Measurements from ENCODE around the gene PEX10.

The PEX10 gene

DNA sequence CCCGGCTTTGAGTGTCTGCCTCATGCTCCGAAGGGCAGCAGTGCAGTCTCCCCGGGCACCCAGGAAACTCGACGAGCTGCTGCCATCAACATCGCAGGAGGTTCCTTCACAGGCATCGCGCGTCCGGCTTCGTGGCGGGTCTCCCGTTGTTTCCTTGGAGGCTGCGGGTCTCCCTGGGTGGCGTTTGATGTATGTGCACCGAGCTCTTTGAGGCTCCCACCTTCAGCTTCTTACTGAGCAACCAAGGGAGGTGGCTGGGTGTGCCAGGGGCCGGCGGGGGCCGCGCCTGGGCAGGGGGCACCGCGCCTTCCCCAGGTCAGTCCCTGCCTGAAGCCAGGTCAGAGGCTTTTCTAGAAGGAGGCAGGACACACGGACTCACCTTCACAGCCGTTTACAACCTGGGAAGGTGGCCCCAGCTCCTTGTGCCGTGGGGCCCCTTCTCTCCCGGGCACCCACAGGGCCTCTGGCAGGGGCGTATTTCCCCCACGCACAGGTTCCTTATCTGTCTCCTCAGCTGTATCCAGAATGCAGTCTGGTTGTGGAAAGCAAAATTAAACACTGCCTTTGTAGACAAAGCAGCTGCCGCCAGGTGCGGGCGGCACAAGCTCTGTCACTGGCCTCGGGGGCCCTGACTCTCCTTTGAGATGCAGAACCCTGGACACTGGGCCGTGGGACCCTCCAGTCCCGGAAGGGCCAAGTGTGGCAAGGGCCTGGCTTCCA lies 21.7 kb upstream of the PEX10 start:
- TF ChIP-seq GATA2 (IDR thresholded peaks at IDR 0.05; ENCODE audit: low read depth, low read length) = no peak
- TF ChIP-seq GATA3 (IDR thresholded peaks at IDR 0.05; ENCODE audit: low read depth, low read length) = no peak

DNA sequence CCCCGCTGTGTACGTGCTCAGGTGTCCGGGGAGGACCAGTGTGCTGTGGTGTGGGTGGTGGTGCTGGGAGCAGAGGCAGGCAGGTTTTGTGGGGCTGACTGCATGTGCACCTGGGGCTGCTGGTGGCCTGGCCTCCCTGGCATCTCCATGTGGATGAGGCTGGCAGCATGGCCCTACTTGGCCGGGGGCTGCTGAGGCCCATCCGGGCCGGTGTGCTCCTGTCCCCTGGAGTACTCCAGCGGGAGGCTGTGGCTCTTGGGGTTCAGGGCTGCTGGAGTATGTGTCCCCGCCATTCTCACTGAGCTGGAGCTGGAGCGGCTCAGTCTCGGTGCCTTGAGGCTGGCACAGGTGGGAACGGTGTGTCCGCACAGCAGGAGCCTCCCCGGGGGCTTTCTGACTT lies 20.8 kb upstream of the PEX10 start:
- TF ChIP-seq GATA3 (IDR thresholded peaks at IDR 0.05; ENCODE audit: low read depth, low read length) = no peak
- no peak for TF ChIP-seq GATA2 (IDR thresholded peaks at IDR 0.05; ENCODE audit: low read depth, low read length)

DNA sequence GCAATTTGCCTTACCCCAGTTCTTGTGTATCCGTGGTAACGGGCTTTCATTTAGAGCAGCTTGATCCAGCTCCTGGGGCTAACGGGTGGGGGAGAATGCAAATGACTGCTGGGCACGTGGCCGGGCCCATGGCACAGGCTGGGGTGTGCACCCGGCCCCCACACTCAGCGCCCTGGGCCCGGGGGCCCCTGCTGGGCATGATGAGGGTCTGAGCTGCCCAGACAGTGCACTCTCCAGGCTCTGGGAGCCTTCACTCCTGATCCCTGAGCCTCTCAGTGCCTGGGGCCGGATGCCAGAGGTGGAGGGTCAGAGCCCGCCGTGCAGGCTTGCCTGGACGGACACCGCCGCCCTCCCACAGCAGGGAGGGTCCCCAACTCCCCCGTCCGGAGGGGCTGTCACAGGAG lies 20.1 kb upstream of the PEX10 start:
- TF ChIP-seq GATA3 (IDR thresholded peaks at IDR 0.05; ENCODE audit: low read depth, low read length) (no peak), GATA2 (IDR thresholded peaks at IDR 0.05; ENCODE audit: low read depth, low read length) (no peak)

- TF ChIP-seq GATA2 (IDR thresholded peaks at IDR 0.05; ENCODE audit: low read depth, low read length) (no peak), GATA3 (IDR thresholded peaks at IDR 0.05; ENCODE audit: low read depth, low read length) (no peak)
Observed at GRCh38 chr1:2431518-2431917, 19.2 kb upstream of the PEX10 start.

GRCh38 chr1:2431103-2431502 lies 18.7 kb upstream of the PEX10 start:
- TF ChIP-seq GATA2 (IDR thresholded peaks at IDR 0.05; ENCODE audit: low read depth, low read length) (no peak), GATA3 (IDR thresholded peaks at IDR 0.05; ENCODE audit: low read depth, low read length) (no peak)

- TF ChIP-seq GATA3 (IDR thresholded peaks at IDR 0.05; ENCODE audit: low read depth, low read length) = no peak
- no peak for TF ChIP-seq GATA2 (IDR thresholded peaks at IDR 0.05; ENCODE audit: low read depth, low read length)
Observed at GRCh38 chr1:2430592-2430973, 18.2 kb upstream of the PEX10 start.

GRCh38 chr1:2429780-2430591 lies 17.6 kb upstream of the PEX10 start:
- no peak for TF ChIP-seq GATA3 (IDR thresholded peaks at IDR 0.05; ENCODE audit: low read depth, low read length)
- TF ChIP-seq GATA2 (IDR thresholded peaks at IDR 0.05; ENCODE audit: low read depth, low read length) = no peak

DNA sequence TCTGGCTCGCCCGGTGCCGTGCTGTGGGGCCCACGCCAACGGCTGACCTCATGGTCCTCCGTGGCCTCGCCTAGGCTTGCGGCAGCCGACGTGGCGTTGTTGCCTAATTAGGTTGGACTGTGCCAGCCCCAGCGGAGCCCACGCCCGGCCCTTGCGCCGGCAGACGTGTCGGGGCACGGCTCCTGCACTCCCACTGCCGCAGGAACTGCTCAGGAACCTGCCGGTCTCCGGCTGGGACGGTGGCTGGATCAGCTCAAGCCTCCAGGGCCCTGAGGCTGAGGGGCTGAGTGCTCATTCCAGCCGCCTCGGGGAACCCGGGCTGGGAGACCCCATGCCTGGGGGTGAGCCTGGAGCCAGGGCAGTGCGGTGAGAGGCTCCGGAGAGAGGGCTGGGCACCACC lies 16.1 kb upstream of the PEX10 start:
- TF ChIP-seq GATA2 (IDR thresholded peaks at IDR 0.05; ENCODE audit: low read depth, low read length) (no peak), GATA3 (IDR thresholded peaks at IDR 0.05; ENCODE audit: low read depth, low read length) (no peak)

DNA sequence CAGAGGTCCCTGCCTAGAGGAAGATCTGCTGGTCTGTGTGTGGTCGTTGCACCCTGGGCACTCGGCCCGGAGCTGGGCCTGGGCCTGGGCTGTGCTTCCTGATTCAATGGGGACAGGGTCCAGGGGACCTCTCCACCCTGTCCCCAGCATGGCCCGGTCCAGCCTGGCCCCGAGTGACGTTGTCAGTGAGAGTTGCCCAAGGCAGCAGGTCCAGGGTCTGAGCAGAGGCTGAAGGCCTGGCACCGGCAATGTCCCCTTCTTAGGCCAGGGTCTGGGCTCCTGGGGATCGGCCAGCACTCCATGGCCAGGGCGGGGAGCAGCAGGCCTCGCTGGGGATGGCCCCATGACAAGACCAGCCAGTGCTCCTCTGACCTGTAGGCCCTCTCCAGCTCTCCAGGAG lies 15.6 kb upstream of the PEX10 start:
- TF ChIP-seq GATA3 (IDR thresholded peaks at IDR 0.05; ENCODE audit: low read depth, low read length) = no peak
- no peak for TF ChIP-seq GATA2 (IDR thresholded peaks at IDR 0.05; ENCODE audit: low read depth, low read length)

DNA sequence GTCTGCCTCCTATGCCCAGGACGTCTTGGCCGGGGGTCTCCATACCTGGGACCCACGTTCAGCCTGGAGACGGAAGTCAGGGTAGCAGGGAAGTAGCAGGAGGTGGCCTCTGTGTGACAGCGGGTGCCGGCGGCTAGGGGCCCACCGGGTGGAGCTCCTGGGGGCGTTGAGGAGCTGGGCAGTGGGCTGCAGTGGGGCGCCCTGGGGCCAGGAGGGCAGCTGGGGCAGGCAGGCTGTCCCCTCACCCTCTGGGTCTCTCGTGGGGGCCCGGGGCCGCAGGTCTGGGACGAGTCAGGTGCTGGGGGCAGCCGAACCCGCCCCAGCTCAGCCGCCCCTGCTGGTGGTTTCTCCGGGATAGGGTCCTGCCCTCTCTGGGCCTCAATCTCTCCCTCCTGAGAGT lies 14.7 kb upstream of the PEX10 start:
- no peak for TF ChIP-seq GATA3 (IDR thresholded peaks at IDR 0.05; ENCODE audit: low read depth, low read length)
- no peak for TF ChIP-seq GATA2 (IDR thresholded peaks at IDR 0.05; ENCODE audit: low read depth, low read length)

GRCh38 chr1:2426540-2426939 lies 14.2 kb upstream of the PEX10 start:
- TF ChIP-seq GATA2 (IDR thresholded peaks at IDR 0.05; ENCODE audit: low read depth, low read length) = no peak
- TF ChIP-seq GATA3 (IDR thresholded peaks at IDR 0.05; ENCODE audit: low read depth, low read length) = no peak

- TF ChIP-seq GATA2 (IDR thresholded peaks at IDR 0.05; ENCODE audit: low read depth, low read length) (no peak), GATA3 (IDR thresholded peaks at IDR 0.05; ENCODE audit: low read depth, low read length) (no peak)
Observed at GRCh38 chr1:2425892-2426291, 13.5 kb upstream of the PEX10 start.

GRCh38 chr1:2422523-2422922 lies 10.2 kb upstream of the PEX10 start:
- TF ChIP-seq GATA2 (IDR thresholded peaks at IDR 0.05; ENCODE audit: low read depth, low read length) = no peak
- no peak for TF ChIP-seq GATA3 (IDR thresholded peaks at IDR 0.05; ENCODE audit: low read depth, low read length)

DNA sequence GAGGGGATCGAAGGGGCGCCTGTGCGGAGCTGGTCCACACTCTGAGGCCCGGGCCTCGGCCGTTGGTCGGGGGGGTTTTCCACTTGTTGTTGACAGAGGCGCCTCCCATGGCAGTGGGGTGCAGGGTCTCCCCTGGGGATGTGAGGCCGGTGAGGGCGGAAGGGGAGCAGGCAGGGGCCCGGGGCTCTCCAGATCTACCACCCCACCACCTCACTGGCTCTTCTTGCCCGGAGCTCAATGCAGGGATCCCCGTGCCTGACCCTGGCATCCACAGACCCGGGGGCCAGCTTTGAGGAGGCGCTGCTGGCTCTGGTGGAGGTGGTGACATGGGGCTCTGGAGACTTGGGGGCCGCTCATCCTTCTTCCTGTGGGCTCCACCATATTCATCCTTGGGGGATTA lies 7.1 kb upstream of the PEX10 start:
- TF ChIP-seq GATA3 (IDR thresholded peaks at IDR 0.05; ENCODE audit: low read depth, low read length) (no peak), GATA2 (IDR thresholded peaks at IDR 0.05; ENCODE audit: low read depth, low read length) (no peak)

- TF ChIP-seq GATA2 (IDR thresholded peaks at IDR 0.05; ENCODE audit: low read depth, low read length) (no peak), GATA3 (IDR thresholded peaks at IDR 0.05; ENCODE audit: low read depth, low read length) (no peak)
Observed at GRCh38 chr1:2418791-2419320, 6.5 kb upstream of the PEX10 start.

All from SH-SY5Y (cell line).